GM18508 (cell line): Measurements from ENCODE around the gene NUP93.
"Not testable (repeated sequence)": the region's sequence is repeated elsewhere in the genome, so short reads cannot be mapped to it uniquely, and the experiment has no call there.

Experiments used
- ATAC-seq: cut with Tn5 transposase; IDR thresholded peaks from one replicate; pipeline ENCODE4 v1.9.1; 2021; ENCODE audit warnings: moderate number of reproducible peaks; ENCODE audit not compliant: insufficient read depth, unreplicated experiment

Gene NUP93

GRCh38 chr16:56862776-56863175, 132.8 kb downstream of the NUP93 start:
- ATAC-seq: no peak

GRCh38 chr16:56864960-56865359, 135.0 kb downstream of the NUP93 start, which contains the start of gene SLC12A3:
SLC12A3 (plus strand) TSS chr16:56865207; CDS start chr16:56865236, 29 bp downstream.
- ATAC-seq: no peak

- no peak for ATAC-seq
Observed at GRCh38 chr16:56865394-56866062, 135.6 kb downstream of the NUP93 start.

- no peak for ATAC-seq
Observed at GRCh38 chr16:56866955-56867830, 137.3 kb downstream of the NUP93 start.

- ATAC-seq: no peak
Observed at GRCh38 chr16:56868175-56868574, 138.2 kb downstream of the NUP93 start.

GRCh38 chr16:56868766-56869165, 138.8 kb downstream of the NUP93 start:
- ATAC-seq: not testable (repeated sequence)

GRCh38 chr16:56869513-56870275, 139.8 kb downstream of the NUP93 start:
- no peak for ATAC-seq

- no peak for ATAC-seq
Observed at GRCh38 chr16:56870276-56870888, 140.5 kb downstream of the NUP93 start.

- ATAC-seq: no peak
Observed at GRCh38 chr16:56871172-56871593, 141.3 kb downstream of the NUP93 start.

GRCh38 chr16:56872863-56873391, 143.0 kb downstream of the NUP93 start:
- ATAC-seq: no peak

GRCh38 chr16:56874800-56875199, 144.9 kb downstream of the NUP93 start:
- no peak for ATAC-seq

GRCh38 chr16:56876048-56876447, 146.1 kb downstream of the NUP93 start:
- ATAC-seq: no peak

GRCh38 chr16:56877486-56878182, 147.7 kb downstream of the NUP93 start:
- no peak for ATAC-seq

- ATAC-seq: no peak
Observed at GRCh38 chr16:56878282-56878854, 148.4 kb downstream of the NUP93 start.

- ATAC-seq: no peak
Observed at GRCh38 chr16:56879276-56879675, 149.3 kb downstream of the NUP93 start.

- ATAC-seq: no peak
Observed at GRCh38 chr16:56880176-56880575, 150.2 kb downstream of the NUP93 start.

- no peak for ATAC-seq
Observed at GRCh38 chr16:56880685-56881084, 150.8 kb downstream of the NUP93 start.

- no peak for ATAC-seq
Observed at GRCh38 chr16:56882077-56882800, 152.3 kb downstream of the NUP93 start.
